Stimulated activated CD8-positive, alpha-beta memory T cell treated with anti-CD3 and anti-CD28 coated beads, Interleukin-4, amount 100 ng/mL, for 1 hour (primary cell): Measurements from ENCODE around the gene USP24.
A peak's percentile ranks its signal among the peaks of the same experiment; 100 is the strongest.

Source experiments
- DNase-seq, 2 donors: peaks; one replicate each; pipeline ENCODE4 v3.0.0-alpha.2; 2020; ENCODE audit warnings: low read depth in 2 of 2, low spot score in 1 of 2

Gene USP24

GRCh38 chr1:55215194-55216021 is at the start of gene USP24:
Gene USP24 (minus strand): TSS chr1:55215364. CDS start chr1:55215113, 251 bp downstream.
- peak; percentile 60 to 64 for DNase-seq

DNA sequence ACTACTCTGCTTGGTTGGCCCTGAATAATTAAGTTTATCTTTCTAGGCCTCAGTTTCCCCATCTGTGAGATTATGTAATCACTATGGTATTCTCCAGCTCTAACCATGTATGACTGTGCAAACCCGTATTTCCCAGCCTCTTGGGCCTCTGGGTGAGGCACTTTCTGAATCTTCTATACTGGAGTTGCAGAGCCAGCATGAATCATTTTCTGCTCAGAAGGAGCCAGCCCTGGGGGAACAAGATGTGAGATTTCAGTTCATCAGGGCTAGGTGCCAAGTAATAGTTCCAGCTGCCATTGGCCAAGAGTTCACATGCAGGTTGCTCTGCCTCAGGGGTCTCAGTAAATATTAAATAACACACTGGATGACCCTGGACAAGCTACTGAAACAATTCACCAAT is 47.7 kb upstream of the USP24 start:
- DNase-seq: no peak

DNA sequence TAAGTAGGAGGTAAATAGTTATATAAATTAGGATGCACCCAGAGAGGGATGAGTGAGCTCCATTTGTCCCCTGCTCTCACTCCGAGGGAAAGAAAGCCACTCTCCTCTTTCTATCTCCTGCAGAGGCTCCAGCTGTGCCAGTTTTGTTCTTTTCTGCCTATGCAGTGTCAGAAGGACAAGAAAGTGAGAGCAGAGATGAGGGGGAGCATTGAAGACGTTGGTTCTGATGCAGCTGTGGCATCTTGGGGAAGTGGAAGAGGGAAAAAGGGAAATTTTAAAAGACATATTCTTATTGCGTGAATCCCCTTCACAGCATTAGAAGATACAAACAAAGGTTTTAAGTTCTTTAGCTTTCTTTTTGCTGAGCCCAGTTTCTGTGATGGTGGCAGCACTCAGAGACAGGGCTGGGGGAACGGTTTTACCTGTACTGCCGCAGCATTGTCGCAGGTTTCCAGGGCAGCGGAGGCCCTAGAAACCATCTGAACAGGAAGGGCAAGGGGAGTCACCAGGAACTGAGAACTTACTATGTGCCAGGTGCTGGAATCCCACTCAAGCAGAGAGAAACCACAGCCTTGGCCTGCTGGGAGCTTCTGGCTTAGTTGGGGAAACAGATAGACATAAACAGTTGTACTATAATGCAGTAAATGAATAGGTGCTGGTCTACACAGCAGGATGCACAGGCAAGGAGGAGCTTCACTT is 44.9 kb upstream of the USP24 start:
- DNase-seq: no peak

GRCh38 chr1:55257958-55258357 is 42.8 kb upstream of the USP24 start:
- peak; percentile 15 to 33 for DNase-seq

DNA sequence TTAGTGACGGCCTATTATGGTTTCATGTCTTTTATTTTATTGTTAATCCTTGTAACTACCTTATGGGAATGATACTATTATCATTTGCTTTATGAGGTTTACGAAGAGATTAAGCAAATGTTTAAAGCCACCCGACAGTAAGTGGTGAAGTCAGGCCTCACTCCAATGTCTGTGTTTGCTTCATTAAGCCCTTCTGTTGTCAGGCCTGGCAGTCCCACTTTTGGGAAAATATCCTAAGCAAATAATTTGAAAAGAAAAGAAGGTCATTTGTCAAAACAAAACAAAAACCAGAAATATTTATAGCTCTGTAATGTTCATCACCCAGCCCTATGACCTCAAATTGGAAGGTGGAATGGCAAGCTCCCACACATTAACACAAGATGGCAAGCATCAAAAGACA is 40.7 kb upstream of the USP24 start:
- DNase-seq: no peak

GRCh38 chr1:55252942-55253589 is 37.9 kb upstream of the USP24 start:
- no peak for DNase-seq

DNA sequence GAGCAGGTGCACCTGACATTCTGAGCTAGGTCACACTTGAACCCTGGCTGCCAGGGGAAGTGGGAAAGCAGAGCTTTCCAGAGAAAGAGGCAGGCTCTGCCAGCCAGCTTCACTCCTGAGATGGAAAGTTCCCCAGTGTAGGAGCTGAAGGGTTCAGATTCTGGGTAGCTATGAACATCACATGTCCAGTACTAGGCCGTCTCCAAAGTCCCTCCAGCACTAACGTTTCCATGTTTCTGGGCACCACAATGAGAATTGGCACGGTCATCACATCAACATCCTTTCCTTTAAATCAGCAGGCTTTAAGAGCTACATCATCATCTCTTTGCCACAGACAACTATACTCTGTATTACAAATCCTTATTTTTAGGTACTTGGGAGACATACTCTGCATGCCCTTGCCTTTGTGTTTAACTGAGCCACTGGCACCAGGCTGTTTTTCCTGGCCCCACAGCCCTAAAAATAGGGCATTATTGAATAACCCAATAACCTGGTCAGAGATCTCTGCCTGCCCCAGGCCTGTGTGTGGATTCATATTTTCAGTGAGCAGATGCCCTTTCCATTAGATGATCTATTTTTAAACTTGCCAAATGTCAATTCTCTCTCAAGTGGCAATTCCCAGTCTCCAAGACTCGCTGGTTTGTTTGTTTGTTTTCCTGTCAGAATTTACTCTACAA is 35.4 kb upstream of the USP24 start:
- no peak for DNase-seq

DNA sequence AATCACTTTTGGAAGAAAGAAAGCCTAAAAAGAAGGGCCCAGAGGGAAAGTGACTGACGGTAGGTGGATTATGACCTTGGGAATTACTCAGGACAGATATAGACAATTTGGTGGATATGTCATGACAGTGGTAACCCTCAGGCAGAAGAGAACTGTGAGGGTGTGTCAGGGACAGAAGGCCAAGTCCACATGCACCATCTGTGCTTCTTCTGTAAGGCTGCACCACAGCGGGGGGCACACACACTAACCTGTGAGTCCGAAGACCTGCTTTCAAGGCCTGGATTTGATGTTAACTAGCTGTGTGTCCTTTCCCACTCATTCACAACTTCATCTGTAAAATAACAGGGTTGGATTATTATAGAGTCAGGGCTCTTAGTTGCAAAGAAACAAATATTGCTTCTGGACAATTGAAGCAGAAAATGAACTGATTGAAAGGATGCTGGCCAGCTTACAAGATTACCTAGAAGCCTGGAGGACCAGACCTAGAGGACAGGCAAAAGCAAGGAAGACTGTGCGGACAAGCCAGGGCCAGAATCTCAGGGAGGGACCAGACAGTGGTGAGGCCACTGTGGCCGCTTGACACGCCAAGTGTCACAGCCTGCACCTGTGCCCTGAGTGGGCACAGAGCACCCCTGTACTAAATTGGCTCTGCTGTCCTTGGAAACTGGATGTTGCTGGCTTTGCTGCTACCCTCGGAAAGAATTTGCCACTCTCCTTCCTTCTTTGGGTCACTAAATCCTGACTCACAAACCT is 34.7 kb upstream of the USP24 start:
- no peak for DNase-seq

GRCh38 chr1:55246896-55247295 is 31.7 kb upstream of the USP24 start:
- DNase-seq: no peak

GRCh38 chr1:55246331-55246730 is 31.2 kb upstream of the USP24 start:
- no peak for DNase-seq

DNA sequence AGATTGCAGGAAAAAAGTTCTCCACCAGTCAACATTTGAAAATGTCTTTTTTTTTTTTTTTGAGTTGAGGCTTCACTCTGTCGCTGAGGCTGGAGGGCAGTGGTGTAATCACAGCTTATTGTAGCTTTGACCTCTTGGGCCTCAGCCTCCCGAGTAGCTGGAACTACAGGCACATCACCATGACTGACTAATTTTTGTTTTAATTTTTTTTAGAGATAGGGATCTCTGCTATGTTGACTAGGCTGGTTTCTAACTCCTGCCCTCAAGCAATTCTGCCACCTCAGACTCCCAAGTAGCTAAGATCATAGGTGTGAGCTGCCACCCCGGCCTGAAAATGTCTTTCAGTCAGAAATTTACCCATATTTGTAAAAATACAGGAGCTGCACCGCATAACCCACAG is 30.6 kb upstream of the USP24 start:
- no peak for DNase-seq

DNA sequence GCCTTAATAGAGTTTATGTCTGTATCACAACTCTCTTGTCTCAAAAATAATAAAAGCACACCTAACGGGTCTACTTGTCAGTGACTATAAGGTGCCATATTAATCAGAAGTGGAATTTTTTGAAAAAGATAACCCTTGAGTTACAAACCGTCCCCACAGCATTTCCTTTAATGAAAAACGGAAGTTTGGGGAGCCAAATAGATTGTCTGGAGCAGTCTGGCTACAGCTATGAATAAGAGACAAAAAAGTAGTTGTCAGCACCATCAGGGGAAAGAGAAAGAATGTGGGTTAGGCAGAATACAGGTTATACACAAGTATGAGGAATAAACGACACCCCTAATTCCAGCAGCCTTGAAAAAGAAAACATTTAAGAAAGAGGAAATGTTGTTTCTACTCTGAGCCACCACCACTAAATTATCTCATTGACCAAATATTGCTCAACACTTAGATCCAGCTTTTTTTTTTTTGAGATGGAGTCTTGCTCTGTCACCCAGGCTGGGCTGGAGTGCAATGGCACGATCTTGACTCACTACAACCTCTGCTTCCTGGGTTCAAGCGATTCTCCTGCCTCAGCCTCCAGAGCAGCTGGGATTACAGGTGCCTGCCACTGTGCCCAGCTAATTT is 29.4 kb upstream of the USP24 start:
- DNase-seq: no peak

GRCh38 chr1:55243655-55244054 is 28.5 kb upstream of the USP24 start:
- no peak for DNase-seq

- no peak for DNase-seq
Measured at GRCh38 chr1:55239548-55239947, 24.4 kb upstream of the USP24 start.

GRCh38 chr1:55235722-55236121 is 20.6 kb upstream of the USP24 start:
- no peak for DNase-seq

- DNase-seq: no peak
Measured at GRCh38 chr1:55234016-55234415, 18.9 kb upstream of the USP24 start.

- no peak for DNase-seq
Measured at GRCh38 chr1:55233145-55233777, 18.1 kb upstream of the USP24 start.

GRCh38 chr1:55232448-55233144 is 17.4 kb upstream of the USP24 start:
- no peak for DNase-seq

DNA sequence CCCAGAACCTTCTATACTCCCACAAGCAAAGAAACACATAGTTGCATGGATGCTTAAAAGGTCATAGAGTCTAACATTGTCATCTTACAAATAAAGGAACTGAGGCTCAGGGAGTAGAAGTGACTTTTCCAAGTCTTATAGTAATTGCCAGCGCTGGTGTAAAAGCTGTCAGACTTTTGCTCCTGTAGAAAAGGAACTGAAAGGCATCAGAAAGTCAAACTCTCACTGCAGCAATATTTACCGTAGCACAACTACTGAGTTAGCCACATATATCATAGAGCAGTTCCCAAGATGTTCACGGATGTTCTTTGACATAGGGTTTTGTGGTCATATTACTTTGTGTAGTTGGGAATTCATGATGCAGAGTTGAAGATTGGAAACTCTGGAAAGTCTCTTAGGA is 16.6 kb upstream of the USP24 start:
- no peak for DNase-seq
